Activated T-cell treated with anti-CD3 and anti-CD28 coated beads for 1 hour (primary cell): ENCODE measurements around the gene GPC6.

ENCODE experiments used
- DNase-seq: peaks from one replicate; pipeline ENCODE4 v3.0.0-alpha.2; 2020; ENCODE audit warnings: low read depth

Gene GPC6

DNA sequence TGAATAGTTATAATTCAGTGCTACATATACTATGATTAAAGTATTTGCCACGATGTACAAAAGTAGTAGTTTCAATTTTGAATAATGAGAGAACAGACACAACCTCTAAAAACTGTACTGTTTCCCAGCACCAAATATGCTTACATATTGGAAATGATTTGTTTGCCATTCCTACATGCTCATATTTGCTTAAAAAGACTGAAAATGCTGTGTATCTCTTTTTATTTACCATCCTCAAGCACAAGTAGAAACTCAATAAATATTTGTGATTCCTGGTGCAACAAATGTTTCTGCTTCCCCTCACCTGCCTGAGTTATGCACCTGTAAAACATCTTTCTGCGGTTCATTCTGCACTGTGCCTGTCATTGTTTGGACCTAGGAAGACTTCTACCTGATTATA, 740.7 kb downstream of the GPC6 start:
- no peak for DNase-seq

DNA sequence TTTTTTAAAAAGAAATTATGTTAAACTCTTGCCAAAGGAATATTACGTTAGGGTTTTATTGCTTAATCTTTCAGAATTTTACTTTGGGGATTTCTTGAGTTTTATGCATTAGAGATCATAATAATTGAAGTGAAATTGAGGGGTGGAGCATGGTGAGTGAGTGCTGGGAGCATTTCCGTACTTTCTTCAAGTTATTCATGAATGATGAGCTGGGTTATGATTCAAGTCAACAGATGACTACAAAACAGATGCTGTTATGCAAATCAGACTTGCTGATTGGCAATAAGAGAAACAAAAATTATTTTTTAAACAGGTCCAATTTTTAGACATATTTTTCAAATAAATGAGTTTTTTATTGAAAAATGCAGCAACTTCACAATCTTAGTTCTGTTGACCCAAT, 748.6 kb downstream of the GPC6 start:
- DNase-seq = no peak

DNA sequence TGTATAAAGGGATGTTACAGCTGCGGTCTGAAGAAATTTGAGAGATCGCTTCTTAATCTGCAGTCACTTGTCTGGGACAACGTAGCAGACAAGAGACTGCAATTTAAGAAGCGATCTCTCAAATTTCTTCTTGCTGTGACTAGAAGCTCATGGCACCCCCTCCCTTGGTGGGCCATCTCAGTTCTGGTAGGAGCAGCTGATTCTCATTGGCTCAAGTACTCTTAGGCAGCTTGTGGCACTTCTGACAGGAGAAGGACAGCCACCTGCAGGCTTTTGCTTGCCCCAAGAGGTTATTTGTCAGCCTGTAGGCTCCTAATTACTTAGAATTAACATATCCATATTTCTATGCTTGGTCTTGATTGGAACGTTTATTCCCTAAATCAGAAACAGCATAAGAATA, 749.9 kb downstream of the GPC6 start:
- DNase-seq = no peak

DNA sequence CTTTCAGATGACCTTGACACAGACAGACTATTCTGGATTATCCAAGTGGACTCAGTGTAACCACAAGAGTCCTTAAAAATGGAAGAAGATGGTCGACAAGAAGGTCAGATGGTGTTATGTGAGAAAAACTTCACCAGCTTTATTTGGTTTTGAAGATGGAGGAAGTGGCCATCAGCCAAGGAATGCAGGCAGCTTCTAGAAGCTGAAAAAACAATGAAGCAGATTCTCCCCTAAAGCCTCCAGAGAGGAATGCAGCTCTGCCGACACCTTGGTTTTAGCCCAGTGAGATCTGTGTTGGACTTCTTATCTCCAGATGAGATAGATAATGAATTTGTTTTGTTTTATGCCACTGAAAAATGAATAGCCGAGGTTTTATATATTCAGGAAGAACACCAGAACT, 751.4 kb downstream of the GPC6 start:
- no peak for DNase-seq

DNA sequence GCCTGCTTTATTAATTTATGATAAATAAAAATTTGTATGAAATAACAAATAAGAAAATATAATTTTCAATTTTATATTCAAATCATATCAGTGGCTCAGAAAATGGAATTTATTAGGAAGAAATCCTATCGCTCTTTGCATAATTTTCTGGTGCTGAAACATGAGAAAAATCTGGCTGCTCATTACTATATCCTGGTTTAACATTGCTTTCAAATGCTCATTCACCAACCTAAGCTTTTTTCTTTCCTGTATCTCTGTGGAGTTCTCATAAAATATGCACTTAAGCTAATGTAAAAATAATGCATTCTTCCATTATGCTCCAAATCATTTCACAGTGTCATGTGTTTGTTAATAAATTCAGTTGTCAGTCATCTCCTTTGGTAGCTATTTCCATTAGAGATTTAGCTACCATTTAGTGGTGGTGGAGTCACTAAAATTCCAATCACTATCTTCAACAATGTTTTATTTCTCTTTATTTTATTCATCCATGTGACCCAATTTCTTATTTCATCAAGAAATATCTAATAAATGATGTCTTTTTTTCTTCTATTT, 754.9 kb downstream of the GPC6 start:
- no peak for DNase-seq

DNA sequence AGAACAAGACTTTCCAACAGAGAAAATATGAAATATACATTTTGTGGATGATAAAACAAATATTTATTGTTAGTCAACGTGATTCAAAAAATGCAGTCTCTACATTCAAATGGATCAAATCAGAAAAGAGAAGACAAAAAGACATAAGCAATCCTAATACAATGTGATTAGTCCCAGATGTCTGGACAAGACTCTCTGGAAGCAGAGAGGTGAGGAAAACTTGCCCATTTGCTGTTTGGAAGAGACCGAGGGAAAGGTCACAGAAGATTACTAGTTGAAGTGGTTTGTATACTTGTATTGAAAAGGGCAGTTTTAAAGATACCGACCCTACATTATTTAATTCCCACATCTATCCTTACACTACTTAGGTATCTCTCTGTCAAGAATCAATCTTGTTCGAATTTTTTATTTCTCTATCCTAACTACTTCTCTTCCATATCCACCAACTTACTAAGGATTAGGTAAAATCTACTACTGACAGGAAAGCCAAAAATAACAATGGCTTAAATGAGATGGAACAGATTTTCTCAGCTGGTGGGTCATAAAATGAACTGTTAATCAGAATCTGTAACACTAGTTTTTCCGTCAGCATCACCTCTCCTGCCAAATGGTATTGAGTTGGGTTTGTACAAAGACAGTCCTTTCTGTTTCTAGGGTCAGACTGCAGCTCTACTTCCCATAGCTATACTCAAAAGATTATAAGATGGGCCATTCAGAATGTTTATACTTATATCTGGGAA, 755.7 kb downstream of the GPC6 start:
- no peak for DNase-seq

DNA sequence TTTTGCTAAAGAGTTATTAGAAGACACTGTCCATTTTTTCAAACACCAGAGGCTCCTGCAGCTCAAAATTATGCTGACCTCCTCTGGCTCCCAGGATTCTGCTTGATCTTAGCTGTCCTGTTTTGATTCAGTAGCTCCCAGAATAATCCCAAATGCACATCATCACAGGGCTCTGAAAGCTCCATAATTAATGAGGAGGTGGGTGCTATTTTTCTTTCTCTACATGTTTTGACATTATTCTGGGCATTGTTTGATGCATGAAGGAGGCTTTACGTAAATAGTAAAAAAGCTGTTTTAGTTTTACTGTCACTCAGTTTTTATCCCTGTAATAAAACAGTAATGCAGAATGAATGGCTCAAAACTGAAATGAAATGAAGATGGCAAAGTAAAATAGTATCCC, 757.4 kb downstream of the GPC6 start:
- no peak for DNase-seq

DNA sequence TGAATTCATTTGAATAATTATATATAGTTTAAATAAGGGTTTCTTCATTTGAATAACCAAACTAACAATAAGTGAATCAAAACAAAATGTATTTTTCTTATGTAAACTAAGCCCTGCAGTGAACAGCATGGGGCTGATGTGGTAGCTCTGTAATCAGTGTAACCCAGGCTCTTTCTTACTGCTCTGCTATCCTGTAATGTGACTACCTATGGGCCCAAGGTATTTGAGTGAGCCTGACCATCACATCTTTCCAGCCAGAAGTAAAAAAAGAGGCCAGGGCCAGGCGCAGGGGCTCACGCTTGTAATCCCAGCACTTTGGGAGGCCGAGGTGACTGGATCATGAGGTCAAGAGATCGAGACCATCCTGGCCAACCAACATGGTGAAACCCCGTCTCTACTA, 758.3 kb downstream of the GPC6 start:
- no peak for DNase-seq

DNA sequence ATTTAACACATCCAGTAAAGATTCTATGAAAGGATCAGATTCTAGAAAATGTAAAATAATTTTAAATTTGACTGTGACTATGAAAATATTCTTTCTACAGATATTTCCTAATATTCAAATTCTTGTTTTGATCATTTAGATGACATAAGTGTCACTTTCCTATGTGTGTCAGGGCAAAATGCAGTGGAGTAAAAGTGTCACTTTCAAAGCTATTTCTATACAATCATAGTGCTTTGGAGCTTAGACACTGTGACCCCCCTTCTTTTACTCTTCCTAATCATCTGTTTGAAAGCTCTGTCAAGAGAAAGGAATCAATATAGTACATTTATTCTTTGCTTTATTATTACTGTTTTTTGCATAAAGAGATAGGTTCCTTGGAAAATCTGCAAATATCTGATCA, 760.9 kb downstream of the GPC6 start:
- DNase-seq = no peak

DNA sequence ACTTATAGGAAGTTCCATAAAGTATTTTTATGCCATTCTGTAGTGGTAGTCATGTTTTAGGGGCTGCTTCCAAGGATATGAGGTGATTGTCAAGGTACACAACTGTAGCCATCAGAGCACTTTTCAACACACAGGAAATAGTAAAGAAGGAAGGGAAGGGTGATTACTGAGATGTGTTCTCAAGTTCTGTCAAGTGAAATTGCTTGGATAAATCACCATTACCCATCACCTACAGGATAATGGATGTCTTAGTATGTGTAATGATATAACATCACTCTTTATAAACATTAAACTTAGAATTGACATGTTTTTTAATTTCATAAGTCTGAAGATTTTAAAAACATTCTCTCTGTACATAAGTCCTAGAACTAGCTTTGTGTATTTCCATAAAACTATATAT, 765.0 kb downstream of the GPC6 start:
- DNase-seq = no peak

DNA sequence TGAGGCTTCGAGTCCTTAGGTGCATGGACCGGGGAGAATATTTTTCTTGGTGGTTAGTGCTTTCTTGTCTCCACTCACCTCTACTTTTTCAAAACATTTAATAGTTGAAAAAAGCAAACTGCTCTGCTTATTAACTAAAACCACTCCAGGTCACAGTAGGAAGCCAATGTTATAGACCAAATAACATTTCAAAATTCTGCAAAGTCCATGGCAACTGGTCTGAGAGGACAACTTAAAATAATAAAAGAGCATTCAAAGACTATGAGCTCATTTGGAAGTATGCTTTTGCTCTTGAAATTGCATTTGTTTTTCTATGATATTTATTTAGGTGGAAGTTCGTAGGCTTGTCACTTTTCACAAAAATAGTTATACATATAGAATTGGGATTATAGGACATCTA, 769.9 kb downstream of the GPC6 start:
- no peak for DNase-seq

DNA sequence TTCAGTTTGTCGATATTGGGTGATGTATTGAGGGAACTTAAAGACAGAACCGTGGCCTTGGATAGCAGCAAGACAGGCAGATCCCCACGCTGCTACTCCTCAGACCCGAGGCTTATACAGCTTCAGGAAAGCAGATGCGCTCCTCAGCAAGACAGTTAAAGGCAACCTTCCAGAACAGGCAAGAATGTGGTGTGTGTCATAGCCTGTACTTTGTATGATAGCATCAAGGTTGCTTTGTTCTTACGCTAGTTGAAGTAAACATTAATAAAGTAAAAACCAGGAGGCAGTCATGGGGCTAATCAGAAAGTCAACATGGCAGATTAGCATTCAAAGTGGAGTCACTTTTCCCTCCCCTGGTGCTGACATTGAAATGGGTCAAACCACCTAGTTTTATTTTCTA, 779.7 kb downstream of the GPC6 start:
- DNase-seq = no peak

DNA sequence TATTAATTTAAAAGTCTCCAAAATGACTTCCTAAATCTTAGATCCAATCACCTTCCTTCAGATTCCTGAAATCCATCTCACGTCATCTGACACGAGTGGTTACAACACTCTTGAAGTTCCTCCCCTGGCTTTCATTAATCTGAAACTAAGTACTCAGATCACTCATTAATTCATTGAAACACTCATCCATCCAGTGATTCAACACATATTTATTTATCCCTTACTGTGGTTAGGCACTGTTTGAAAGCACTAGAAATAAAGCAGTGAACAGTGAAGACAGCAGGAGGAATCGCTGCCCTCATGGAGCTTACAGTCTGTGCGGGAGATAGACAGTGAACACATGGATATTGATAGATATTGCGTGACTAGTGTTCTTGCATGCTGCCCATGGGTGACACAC, 780.5 kb downstream of the GPC6 start:
- no peak for DNase-seq

DNA sequence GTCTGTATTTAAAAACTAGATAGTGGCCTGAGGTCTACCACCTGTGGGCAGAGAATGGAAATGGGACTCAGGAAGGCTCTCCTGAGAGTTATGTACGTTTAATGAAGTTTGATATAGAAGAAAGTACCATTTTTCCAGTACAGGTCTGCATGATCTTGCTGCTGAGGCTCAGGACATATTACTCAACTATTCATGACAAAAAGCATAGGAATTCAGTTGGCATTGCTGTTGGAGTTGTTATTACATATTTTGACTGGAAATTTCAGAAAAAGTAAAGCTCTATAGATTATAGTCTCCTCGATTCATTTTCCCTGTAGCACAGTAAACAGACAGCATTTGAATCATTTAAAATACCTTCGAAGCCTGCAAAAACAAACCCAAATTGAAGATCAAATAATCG, 783.1 kb downstream of the GPC6 start:
- no peak for DNase-seq

DNA sequence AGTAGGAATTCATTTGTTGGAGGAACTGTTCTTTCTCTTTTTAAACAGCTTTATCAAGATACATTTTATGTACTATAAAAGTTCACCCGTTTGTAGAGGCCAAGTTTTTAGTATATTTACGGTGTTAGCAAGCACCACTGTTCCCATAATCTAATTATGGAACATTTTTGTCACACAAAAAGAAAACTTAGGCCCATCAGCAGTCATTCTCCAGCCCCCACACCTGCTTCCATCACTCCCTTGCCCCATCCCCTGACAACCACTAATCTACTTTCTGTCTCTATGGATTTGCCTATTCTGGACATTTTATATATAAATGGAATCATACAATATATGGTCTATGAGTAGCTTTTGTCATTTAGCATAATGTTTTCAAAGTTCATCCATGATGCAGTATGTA, 787.9 kb downstream of the GPC6 start:
- DNase-seq = no peak

DNA sequence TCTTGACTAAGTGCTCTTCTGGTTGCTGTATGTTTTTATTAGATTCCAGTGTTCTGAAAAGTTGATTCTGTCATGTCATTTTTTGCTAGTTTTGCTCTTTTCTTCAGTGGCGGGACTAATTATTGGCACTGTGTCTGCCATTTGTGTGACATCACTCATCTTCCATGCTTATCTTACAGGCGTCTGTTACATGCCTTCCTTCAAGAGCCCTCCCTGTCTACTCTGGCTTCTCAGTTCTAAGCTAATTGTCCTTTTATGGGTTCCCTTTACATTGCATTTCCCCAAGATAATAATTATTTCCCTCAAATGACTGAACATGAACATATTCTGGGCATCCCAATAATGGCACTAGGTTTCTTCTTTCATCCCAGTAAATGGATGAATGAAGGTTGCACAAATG, 793.8 kb downstream of the GPC6 start:
- no peak for DNase-seq

DNA sequence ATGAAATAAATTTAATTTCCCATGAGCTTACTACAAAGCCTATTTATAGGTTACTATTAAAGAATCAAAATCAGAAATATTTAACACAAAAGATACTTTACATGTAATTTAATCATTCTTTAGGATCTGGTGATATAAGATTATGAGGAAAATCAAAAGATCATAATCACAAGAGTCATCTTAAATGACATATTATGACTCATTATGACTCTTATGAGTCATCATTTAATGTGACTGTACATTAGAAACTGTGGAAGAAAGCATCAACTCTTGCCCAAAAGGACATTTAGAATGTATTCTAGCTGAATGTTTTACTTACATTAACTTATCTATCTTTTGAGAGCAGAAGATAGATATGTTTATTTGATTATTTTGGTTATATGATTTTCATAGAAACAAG, 794.2 kb downstream of the GPC6 start:
- no peak for DNase-seq

DNA sequence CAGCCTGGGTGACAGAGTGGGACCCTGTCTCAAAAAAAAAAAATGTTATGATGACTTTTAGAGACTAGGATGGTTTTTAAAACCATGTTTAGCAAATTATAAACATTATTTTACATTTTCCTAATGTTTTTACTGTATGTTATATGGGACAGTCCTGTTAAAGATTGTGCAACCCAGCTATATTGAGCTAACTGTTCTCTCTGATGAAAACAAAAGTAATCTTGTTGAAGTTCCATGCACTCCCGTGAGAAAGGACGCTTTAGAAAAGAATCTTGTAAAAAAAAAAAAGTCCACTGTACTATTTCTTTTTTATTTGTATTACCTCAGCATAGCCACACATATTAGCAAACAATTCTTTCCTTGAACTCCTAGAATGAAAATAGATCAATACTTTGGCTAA, 801.6 kb downstream of the GPC6 start:
- no peak for DNase-seq

DNA sequence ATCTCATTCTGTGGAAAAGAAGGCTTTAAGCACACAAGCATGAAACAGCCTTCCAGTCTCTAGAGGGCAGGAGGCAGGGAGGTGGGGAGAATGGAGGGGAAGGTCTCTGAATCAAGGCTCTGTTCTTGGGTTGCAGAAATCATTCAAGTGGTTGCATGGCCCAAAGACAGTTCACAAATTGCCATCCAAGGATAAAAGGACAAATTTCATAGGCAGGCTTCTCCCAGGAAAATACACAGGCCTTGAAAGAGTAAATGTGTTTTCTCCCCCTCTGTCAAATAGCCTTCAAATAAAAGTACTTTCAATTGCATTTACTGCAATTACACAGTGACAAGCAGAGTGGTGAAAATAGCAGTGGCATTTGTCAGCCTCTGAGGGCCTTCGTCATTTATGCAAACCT, 802.0 kb downstream of the GPC6 start:
- no peak for DNase-seq

DNA sequence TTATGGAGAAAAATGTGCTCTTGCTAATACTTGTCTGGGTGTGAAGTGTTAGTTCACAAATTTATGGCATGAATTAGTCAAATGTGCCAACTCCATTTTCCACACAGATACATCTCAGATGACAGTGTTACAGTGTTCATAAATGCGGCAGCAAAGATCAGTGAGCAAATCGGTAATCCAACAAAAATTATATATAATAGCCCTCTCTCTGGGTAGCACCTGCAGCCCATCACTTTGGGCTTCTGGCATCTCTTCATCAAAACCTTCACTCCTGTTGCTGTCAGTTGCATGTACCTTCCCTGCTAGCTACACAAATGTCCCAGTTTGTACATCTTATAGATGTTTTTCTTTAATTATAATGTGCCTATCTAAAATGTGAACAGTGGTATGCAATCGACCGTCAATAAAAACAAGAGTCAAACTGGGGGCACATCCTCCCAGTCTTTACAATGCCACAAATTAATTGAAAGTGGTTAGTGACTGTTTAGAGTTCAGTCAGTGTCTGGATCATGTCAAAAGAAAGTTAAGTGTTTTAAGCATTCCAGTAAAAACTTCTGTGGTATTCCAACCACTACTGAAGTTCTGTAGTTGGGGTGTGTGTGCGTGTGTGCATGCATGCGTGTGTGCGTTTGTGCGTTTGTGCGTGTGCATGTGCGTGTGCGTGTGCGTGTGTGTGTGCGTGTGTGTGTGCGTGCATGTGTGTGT, 804.0 kb downstream of the GPC6 start:
- no peak for DNase-seq

DNA sequence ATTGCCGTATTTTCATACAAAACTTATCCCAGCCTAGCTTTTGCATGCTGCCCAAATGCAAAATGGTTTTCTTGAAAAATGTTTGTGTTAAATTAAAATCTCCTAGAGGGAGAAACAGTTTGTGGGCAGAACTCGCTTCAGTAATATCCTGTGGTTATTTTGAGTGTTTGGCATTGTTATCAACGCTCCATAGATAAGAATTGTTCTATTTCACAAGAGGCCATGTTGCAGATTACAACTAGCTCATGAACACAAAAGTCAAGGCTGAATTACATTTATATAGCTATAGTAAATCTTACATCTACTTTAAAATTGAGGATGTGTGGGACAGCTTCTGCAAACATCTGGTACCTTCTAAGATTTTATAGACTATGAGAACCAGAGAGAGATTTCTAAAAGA, 805.0 kb downstream of the GPC6 start:
- DNase-seq = no peak

DNA sequence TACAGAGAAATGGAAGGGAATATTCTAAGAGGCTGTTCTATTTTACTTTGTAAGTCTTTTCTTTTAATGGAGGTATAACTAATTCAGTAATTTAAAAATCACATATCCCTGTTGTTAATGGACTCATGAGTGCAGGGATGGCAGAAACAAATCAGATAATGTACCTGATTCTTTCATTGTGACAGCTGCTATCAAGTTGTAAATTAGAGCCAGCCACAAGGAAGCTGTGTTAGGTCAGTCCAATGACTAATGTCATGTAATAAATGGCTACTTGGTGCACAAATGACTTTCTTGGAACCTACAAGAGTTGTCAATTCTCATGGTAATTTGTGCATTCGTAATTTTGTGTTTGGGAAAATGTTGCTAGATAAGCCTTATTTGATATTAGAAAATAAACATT, 806.5 kb downstream of the GPC6 start:
- DNase-seq = no peak

DNA sequence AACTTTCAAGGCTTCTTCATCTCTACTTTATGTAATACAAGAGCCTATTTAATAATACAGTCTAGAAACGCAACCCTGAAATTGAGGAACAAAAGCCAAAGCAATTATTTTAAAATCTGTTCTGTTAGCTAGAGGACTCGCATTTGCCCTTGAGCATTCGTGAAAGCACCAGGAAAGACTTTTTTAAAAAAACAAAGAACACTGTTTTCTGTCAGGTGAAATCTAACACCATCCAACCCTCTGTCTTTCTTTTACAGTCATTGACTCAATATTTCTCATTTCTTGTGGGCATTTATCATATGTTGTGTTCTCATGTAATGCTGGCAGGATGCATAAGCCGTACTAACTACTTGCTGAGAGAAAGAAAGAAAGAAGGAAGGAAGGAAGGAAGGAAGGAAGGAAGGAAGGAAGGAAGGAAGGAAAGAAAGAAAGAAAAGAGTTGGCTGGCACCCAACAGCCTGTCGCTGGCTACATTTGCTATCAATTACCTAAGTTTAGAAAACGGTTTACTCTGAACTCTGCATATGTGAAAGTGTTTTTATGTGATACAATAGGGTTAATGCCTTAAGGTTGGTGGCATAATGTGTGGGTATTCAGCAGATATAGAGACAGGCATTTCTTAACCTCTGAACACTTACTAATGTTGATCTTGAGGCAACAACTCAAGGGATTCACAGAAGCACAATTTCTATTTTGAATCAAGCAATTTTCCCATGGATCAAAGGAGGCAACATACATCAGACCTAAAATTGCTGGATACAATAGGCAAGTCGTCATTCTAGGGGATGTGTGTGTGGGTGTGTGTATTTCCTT, 807.4 kb downstream of the GPC6 start:
- no peak for DNase-seq
